IPS-18c (cell line): ENCODE results near the gene CCDC85C.

Source experiments
- H3K4me3 ChIP-seq: 2 replicates; pipeline ENCODE4 v1.7.0; 2013; ENCODE audit warnings: low read depth, mild to moderate bottlenecking, low read length, moderate library complexity; ENCODE audit not compliant: insufficient read depth
- H3K9me3 ChIP-seq: one replicate; pipeline ENCODE4 v1.6.1; 2013; ENCODE audit warnings: mild to moderate bottlenecking, low read length, moderate library complexity; ENCODE audit not compliant: control insufficient read depth, insufficient read depth

The CCDC85C gene

GRCh38 chr14:99571303-99571986 lies 32.6 kb downstream of the CCDC85C start:
- no peak overlapping the region for H3K4me3 ChIP-seq
- no peaks in the 10 kb centered on the region for H3K9me3 ChIP-seq

- no peak overlapping the region for H3K4me3 ChIP-seq
- no peaks in the 10 kb centered on the region for H3K9me3 ChIP-seq
Observed at GRCh38 chr14:99570544-99571302, 33.3 kb downstream of the CCDC85C start.

- no peak overlapping the region for H3K4me3 ChIP-seq
- H3K9me3 ChIP-seq: no peaks in the 10 kb centered on the region
Observed at GRCh38 chr14:99569725-99570543, 34.1 kb downstream of the CCDC85C start.

- Histone ChIP-seq H3K4me3 (no peak overlapping the region), H3K9me3 (no peaks in the 10 kb centered on the region)
Observed at GRCh38 chr14:99568567-99569560, 35.1 kb downstream of the CCDC85C start.

- Histone ChIP-seq H3K9me3 (no peaks in the 10 kb centered on the region), H3K4me3 (no peak overlapping the region)
Observed at GRCh38 chr14:99566390-99567354, 37.3 kb downstream of the CCDC85C start.

GRCh38 chr14:99566009-99566389 lies 38.0 kb downstream of the CCDC85C start:
- no peaks in the 10 kb centered on the region for H3K9me3 ChIP-seq
- H3K4me3 ChIP-seq: no peak overlapping the region; the same call in 1 of the 2 replicates

- no peaks in the 10 kb centered on the region for H3K9me3 ChIP-seq
- no peak overlapping the region for H3K4me3 ChIP-seq
Observed at GRCh38 chr14:99565383-99565782, 38.6 kb downstream of the CCDC85C start.

GRCh38 chr14:99564926-99565259 lies 39.1 kb downstream of the CCDC85C start:
- Histone ChIP-seq H3K4me3 (no peak overlapping the region), H3K9me3 (no peaks in the 10 kb centered on the region)

GRCh38 chr14:99564256-99564925 lies 39.6 kb downstream of the CCDC85C start:
- H3K4me3 ChIP-seq: no peak overlapping the region
- no peaks in the 10 kb centered on the region for H3K9me3 ChIP-seq

GRCh38 chr14:99563749-99564129 lies 40.3 kb downstream of the CCDC85C start:
- H3K4me3 ChIP-seq: no peak overlapping the region
- no peaks in the 10 kb centered on the region for H3K9me3 ChIP-seq

- Histone ChIP-seq H3K4me3 (no peak overlapping the region), H3K9me3 (no peaks in the 10 kb centered on the region)
Observed at GRCh38 chr14:99562856-99563748, 40.9 kb downstream of the CCDC85C start.

- Histone ChIP-seq H3K4me3 (no peak overlapping the region), H3K9me3 (no peaks in the 10 kb centered on the region)
Observed at GRCh38 chr14:99561864-99562263, 42.1 kb downstream of the CCDC85C start.

GRCh38 chr14:99560922-99561683 lies 42.9 kb downstream of the CCDC85C start:
- H3K9me3 ChIP-seq: no peaks in the 10 kb centered on the region
- no peak overlapping the region; the same call in 1 of the 2 replicates for H3K4me3 ChIP-seq

GRCh38 chr14:99560403-99560802 lies 43.6 kb downstream of the CCDC85C start:
- Histone ChIP-seq H3K4me3 (no peak overlapping the region), H3K9me3 (no peaks in the 10 kb centered on the region)
